T follicular helper cell (primary cell): ENCODE data around the gene BRAP.
"Not testable (repeated sequence)": the region's sequence is repeated elsewhere in the genome, so short reads cannot be mapped to it uniquely, and the experiment has no call there.

ENCODE experiments used
- DNase-seq: peaks from one replicate; pipeline ENCODE4 v3.0.0-alpha.2; 2020; ENCODE audit warnings: low read depth

Gene BRAP

DNA sequence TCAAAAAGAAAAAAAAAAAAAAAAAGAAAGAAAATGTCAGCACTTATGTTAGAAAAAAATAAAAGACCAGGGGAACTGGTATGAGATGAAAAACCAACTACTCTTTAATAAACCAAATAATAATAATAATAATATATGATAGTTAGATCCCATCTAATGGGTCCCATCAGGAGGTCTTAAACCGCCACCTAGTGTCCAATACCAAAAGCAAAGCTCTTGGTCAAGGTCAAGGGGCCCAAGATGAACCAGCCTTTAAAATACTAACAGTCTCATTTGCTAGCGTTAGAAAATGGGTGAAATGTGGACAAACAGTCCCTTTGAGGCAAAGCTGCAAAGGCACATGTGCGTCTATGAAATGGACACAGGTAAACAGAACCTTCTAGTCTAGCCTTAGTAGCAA is 12.3 kb downstream of the BRAP start:
- no peak for DNase-seq

DNA sequence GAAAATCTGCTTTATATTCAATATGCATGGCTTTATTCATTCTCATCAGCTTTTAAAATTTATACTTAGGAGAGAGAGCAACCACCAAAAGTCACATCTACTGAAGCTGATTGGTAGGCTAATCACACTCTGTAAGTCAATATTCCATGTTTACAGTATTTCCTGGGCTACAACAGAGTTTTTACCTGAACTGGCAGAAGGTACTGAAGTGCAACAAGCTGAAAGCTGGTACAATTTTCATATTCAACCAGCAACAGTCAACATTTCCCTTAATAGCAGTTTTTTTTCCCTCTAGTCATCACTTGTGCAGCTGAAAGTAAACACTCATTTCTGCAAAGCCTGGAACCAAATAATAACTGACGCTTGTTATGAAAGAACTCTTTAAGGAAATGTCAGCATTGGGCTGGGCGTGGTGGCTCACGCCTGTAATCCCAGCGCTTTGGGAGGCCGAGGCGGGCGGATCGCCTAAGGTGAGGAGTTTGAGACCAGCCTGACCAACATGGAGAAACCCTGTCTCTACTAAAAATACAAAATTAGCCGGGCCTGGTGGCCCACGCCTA is 12.9 kb downstream of the BRAP start:
- DNase-seq: no peak

GRCh38 chr12:111664961-111665865 is 20.5 kb downstream of the BRAP start:
- no peak for DNase-seq

GRCh38 chr12:111664499-111664898 is 21.3 kb downstream of the BRAP start:
- no peak for DNase-seq

DNA sequence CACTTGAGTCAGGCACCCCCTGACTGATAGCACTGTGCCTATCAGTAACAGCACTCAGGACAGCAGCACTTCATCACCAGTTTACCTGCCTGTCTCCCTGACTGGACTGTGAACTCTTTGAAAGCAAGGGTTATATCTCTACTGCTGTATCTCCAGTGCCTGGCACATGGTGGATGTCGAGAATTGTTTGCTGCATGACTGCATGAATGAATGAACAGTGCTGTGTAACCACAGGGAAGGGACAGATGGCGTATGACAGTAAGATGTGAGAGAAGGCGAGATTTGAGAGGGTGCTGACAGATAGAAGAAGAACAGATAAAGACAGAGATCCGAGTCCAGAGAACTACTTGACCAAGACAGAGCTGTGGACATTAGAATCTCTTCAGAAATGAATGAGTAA is 29.7 kb downstream of the BRAP start:
- no peak for DNase-seq

GRCh38 chr12:111655356-111655755 is 30.4 kb downstream of the BRAP start:
- no peak for DNase-seq

GRCh38 chr12:111653596-111653995 is 32.2 kb downstream of the BRAP start:
- no peak for DNase-seq

DNA sequence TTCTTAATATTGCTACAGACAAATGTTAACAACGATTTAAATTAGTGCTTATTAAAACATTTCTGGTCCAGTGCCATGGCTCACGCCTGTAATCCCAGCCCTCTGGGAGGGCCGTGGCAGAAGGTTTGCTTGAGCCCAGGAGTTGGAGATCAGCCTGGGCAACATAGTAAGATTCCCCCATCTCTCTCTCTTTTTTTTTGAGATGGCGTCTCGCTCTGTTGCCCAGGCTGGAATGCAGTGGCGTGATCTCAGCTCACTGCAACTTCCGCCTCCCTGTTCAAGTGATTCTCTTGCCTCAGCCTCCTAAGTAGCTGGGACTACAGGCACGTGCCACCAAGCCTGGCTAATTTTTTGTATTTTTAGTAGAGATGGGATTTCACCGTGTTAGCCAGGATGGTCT is 33.2 kb downstream of the BRAP start:
- DNase-seq: not testable (repeated sequence)

DNA sequence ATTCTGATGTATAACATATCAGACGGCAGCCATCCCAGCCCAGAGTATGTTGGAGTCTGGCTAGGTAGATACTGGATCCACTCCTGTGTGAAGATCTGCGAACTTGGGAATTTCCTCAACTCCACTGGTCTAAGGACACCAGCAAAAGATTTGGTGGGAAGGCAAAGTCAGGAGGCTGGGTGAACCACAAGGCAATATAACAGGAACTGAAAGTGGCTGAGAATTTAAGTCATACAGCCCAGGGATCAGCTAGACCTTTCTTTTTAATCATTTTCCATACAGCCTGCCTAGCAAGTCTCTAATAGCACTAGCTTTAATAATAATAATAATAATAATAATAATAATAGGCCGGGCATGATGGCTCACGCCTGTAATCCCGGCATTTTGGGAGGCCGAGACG is 34.8 kb downstream of the BRAP start:
- DNase-seq: no peak

GRCh38 chr12:111645433-111645832 is 40.3 kb downstream of the BRAP start:
- no peak for DNase-seq

DNA sequence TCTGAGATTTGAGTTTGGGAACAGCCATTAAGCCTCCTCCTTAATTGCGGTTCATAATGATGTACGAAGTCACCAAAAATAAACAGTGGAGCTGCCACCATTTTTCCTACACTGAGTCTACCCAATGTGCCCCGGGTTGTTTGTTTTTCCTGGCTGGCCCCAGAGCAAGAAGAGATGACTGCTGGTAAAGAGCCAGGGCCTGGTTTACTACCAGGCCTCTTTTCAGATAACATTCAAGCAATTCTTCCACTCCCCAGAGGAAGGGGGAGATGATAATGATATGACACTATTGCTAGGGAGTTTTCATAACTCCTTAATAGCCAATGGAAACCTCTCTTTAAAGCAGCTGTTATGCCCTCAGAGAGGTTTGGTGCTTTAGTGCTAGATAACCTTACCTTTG is 42.3 kb downstream of the BRAP start:
- DNase-seq: no peak

DNA sequence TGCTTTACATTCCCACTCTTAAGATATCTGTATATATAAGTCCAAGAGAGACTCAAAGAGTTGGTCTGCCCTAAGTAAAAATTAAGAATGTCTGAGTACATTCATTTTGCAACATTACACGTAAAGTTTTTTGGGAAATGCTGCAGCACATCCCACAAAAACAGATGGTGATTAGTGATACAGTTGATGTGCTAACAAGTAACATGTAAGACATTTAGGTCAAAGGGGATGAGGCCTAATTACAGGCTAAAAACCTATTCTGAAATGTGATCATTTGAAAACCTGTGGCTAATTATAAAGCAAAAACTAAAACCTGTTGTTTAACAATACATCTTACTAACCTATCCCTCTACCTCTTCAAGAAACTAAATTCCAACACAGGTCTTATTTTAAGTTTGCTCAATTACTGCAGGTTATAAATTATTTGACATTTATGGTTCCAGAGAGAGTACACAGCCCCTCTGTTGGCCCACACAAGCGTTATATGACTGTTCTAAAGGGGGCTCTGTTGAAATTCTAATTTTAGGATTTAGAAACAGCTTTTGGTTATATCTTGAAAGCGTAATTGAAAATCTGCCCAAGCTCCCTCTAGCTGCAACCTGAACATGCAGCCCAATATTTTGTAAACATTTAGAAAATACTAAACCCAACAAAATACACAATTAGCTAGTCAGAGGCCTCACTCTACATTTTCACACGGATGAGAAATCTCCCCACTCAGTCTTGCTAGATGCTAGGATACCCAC is 42.9 kb downstream of the BRAP start:
- DNase-seq: no peak

DNA sequence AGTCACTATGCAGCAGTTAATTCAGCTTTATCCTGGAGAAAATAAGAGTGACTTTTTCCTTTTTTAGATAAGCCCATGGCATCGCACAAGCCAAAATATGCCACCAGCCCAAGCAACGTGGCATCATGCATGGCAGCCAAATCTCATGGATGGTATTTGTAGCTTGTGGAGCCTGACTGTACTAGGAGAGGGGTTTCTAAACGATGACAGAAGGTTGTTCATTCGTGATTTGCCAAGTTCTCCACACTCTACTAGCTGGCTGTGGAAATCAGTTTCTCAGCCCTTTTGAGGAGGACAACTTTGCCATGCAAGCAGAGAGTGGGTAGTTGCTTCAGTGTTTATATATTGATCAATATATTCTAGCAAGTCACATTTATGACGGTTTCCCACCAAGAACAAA is 45.2 kb downstream of the BRAP start:
- no peak for DNase-seq

DNA sequence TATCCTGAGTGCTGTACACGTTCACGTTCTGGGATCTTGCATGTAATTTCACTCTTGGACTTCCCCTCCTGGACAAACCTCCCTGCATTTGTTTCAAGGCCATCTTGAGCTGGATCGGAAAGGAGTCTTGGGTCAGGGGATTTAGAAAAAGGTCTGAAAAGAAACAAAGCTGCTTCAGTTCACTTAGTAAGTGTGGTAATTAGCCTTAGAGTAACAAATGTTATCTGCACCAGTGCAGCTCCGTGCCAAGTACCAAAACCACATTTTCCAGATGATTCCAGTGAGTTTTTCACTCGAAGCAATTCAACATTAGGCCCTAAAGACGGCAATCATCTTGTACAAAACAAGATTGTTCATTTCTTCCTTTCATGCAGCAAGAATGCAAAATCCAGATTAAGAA is 47.2 kb downstream of the BRAP start:
- DNase-seq: no peak

GRCh38 chr12:111636209-111636945 is 49.4 kb downstream of the BRAP start:
- DNase-seq: no peak

DNA sequence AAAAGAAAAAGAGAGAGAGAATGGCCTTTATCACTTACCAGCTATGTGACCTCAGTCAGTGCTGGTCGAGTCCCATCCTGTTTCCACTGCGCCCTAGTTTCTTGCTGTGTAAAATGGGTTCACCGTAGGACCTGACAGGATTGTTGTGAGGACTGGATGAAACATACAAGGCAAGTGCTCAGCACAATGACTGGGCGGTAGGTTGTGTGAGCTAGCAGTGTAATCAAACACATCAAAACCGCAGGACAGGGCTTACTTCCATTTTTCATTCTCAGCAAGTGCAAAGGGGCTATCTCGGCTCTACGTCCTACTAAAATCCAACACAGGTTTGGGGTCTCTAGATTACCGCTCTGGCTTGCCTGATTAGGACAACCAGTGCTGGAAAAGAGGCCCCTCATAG is 50.2 kb downstream of the BRAP start:
- DNase-seq: no peak

DNA sequence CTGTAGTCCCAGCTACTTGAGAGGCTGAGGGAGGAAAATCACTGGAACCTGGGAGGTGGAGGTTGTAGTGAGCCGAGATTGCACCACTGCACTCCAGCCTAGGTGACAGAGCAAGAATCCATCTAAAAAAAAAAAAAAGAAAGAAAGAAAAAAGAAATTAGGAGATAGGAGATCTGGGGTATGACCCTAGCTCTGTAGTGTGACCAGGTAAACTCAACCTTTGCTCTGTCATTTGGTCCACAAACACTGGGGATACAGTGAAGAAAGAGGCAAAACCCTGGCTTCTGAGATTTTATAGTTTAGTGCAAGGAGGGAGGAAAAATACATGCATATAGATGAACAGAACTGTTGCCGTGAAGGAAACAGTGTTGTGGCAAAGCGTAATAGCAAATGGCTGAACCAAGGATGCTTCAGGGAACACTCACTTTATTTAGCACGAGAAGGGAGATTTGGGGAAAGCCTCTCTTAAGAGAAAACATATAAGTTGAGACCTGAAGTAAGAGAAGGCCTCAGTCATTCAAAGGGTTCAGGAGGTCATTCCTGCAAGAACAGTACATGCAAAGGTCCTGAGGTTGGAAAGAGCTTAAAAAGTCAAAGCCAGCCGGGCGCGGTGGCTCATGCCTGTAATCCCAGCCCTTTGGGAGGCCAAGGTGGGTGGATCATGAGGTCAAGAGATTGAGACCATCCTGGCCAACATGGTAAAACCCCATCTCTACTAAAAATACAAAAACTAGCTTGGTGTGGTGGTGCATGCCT is 57.1 kb downstream of the BRAP start:
- DNase-seq: no peak

DNA sequence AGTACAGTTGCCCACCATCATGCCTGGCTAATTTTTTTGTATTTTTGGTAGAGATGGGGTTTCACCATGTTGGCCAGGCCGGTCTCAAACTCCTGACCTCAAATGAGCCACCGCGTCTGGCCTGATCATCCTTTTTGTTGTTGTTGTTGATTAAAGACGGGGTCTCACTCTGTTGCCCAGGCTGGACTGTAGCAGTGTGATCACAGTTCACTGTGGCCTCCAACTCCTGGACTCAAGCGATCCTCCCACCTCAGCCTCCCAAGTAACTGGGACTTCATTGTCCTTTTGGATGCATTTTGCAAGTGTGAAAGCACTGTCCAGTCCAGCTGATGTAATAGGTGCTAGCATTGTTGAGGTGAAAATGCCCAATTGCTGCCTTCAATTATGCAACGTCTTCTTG is 59.5 kb downstream of the BRAP start:
- DNase-seq: no peak

- no peak for DNase-seq
Measured at GRCh38 chr12:111624540-111624939, 61.2 kb downstream of the BRAP start.

- not testable (repeated sequence) for DNase-seq
Measured at GRCh38 chr12:111617841-111618240, 67.9 kb downstream of the BRAP start.

DNA sequence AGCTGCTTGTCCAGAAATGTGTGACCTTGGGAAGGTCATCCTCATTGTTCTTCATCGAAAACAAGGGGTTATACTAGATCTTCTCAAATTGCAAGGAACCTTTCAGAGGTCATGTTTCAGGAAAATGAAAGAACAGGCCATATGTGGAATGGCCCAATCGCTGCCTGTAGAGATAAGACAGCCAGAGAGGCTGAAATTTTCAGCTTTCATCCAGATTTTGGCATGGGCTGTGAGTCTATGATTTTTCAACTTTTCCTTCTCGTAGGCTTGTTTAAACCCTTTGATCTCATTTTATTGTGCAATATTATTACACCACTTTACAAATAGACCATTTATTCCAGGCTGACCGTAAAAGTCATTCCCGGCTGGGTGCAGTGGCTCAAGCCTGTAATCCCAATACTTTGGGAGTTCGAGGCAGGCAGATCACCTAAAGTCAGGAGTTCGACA is 69.6 kb downstream of the BRAP start:
- DNase-seq: no peak
